ENCODE results near the gene TRIM31.

DNA sequence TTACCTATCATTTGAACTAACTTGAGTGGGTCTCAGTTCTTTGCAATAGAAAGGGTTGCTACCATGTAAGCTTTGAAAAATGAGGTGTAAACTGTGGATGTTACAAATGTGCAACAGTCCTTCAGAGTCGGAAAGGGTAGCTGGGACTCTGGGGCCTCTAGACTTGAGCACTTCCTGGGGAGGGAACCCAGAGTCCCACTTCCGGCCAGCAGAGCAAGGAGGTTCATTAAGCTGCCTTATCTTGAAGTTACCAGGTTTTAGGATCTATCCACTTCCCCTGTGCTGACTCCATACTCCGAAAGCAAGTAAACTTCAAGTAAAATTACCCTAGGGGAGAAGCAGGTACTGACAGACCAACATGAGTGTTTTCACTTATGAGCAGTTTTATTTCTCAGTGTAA is 38.7 kb upstream of the TRIM31 start:
- TF ChIP-seq, protein P1, sequence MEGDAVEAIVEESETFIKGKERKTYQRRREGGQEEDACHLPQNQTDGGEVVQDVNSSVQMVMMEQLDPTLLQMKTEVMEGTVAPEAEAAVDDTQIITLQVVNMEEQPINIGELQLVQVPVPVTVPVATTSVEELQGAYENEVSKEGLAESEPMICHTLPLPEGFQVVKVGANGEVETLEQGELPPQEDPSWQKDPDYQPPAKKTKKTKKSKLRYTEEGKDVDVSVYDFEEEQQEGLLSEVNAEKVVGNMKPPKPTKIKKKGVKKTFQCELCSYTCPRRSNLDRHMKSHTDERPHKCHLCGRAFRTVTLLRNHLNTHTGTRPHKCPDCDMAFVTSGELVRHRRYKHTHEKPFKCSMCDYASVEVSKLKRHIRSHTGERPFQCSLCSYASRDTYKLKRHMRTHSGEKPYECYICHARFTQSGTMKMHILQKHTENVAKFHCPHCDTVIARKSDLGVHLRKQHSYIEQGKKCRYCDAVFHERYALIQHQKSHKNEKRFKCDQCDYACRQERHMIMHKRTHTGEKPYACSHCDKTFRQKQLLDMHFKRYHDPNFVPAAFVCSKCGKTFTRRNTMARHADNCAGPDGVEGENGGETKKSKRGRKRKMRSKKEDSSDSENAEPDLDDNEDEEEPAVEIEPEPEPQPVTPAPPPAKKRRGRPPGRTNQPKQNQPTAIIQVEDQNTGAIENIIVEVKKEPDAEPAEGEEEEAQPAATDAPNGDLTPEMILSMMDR (tag by site-specific recombination; IDR thresholded peaks at IDR 0.05) = no peak
- TF ChIP-seq ZNF292 (tag by site-specific recombination; IDR thresholded peaks at IDR 0.05; ENCODE audit: borderline replicate concordance, low read depth) (no peak), TCF7L2 (IDR thresholded peaks at IDR 0.05; ENCODE audit: borderline replicate concordance, low read depth, low read length) (no peak), ZSCAN30 (tag by site-specific recombination; IDR thresholded peaks at IDR 0.05) (no peak), ZNF433 (tag by site-specific recombination; IDR thresholded peaks at IDR 0.05; ENCODE audit: low read depth) (no peak), ZBTB21 (tag by site-specific recombination; IDR thresholded peaks at IDR 0.05) (no peak), ZNF366 (tag by site-specific recombination; conservative IDR thresholded peaks at IDR 0.05) (no peak), ZNF157 (tag by site-specific recombination; IDR thresholded peaks at IDR 0.05) (no peak), ZNF416 (tag by site-specific recombination; IDR thresholded peaks at IDR 0.05) (no peak), ZNF16 (tag by site-specific recombination; IDR thresholded peaks at IDR 0.05; ENCODE audit: low read depth) (no peak)
- TF ChIP-seq, protein P2, sequence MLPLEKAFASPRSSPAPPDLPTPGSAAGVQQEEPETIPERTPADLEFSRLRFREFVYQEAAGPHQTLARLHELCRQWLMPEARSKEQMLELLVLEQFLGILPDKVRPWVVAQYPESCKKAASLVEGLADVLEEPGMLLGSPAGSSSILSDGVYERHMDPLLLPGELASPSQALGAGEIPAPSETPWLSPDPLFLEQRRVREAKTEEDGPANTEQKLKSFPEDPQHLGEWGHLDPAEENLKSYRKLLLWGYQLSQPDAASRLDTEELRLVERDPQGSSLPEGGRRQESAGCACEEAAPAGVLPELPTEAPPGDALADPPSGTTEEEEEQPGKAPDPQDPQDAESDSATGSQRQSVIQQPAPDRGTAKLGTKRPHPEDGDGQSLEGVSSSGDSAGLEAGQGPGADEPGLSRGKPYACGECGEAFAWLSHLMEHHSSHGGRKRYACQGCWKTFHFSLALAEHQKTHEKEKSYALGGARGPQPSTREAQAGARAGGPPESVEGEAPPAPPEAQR (tag by site-specific recombination; IDR thresholded peaks at IDR 0.05) = no peak
- TF ChIP-seq, protein P3, sequence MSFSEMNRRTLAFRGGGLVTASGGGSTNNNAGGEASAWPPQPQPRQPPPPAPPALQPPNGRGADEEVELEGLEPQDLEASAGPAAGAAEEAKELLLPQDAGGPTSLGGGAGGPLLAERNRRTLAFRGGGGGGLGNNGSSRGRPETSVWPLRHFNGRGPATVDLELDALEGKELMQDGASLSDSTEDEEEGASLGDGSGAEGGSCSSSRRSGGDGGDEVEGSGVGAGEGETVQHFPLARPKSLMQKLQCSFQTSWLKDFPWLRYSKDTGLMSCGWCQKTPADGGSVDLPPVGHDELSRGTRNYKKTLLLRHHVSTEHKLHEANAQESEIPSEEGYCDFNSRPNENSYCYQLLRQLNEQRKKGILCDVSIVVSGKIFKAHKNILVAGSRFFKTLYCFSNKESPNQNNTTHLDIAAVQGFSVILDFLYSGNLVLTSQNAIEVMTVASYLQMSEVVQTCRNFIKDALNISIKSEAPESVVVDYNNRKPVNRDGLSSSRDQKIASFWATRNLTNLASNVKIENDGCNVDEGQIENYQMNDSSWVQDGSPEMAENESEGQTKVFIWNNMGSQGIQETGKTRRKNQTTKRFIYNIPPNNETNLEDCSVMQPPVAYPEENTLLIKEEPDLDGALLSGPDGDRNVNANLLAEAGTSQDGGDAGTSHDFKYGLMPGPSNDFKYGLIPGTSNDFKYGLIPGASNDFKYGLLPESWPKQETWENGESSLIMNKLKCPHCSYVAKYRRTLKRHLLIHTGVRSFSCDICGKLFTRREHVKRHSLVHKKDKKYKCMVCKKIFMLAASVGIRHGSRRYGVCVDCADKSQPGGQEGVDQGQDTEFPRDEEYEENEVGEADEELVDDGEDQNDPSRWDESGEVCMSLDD (tag by site-specific recombination; IDR thresholded peaks at IDR 0.05) = no peak
- TF ChIP-seq, protein P4, sequence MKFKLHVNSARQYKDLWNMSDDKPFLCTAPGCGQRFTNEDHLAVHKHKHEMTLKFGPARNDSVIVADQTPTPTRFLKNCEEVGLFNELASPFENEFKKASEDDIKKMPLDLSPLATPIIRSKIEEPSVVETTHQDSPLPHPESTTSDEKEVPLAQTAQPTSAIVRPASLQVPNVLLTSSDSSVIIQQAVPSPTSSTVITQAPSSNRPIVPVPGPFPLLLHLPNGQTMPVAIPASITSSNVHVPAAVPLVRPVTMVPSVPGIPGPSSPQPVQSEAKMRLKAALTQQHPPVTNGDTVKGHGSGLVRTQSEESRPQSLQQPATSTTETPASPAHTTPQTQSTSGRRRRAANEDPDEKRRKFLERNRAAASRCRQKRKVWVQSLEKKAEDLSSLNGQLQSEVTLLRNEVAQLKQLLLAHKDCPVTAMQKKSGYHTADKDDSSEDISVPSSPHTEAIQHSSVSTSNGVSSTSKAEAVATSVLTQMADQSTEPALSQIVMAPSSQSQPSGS (tag by site-specific recombination; IDR thresholded peaks at IDR 0.05; ENCODE audit: low read depth) = no peak
- TF ChIP-seq, protein P5, sequence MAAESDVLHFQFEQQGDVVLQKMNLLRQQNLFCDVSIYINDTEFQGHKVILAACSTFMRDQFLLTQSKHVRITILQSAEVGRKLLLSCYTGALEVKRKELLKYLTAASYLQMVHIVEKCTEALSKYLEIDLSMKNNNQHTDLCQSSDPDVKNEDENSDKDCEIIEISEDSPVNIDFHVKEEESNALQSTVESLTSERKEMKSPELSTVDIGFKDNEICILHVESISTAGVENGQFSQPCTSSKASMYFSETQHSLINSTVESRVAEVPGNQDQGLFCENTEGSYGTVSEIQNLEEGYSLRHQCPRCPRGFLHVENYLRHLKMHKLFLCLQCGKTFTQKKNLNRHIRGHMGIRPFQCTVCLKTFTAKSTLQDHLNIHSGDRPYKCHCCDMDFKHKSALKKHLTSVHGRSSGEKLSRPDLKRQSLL (tag by site-specific recombination; IDR thresholded peaks at IDR 0.05) = no peak
